Activated T-cell treated with anti-CD3 and anti-CD28 coated beads for 4 hours (primary cell): ENCODE data around the gene TSSC4.
A peak's percentile ranks its signal among the peaks of the same experiment; 100 is the strongest.

Source experiments
- DNase-seq: peaks from one replicate; pipeline ENCODE4 v3.0.0-alpha.2; 2020

TSSC4 gene

DNA sequence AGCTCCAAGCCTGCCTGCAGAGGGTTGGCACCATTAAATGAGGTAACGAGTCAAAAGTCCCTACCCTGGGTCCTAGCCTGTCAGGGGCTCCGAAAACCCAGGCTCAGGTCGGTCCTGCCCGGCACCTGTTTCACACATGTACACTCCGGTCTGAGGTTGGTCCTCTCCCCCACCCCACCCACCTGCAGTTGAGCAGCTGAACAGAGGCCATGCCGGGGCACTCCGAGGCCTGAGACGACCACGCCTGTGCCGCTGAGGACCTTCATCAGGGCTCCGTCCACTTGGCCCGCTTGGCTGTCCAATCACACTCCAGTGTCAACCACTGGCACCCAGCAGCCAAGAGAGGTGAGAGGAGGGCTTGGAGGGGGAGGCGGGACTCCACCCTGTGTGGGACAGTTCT, 1.6 kb downstream of the TSSC4 start:
- DNase-seq: no peak

DNA sequence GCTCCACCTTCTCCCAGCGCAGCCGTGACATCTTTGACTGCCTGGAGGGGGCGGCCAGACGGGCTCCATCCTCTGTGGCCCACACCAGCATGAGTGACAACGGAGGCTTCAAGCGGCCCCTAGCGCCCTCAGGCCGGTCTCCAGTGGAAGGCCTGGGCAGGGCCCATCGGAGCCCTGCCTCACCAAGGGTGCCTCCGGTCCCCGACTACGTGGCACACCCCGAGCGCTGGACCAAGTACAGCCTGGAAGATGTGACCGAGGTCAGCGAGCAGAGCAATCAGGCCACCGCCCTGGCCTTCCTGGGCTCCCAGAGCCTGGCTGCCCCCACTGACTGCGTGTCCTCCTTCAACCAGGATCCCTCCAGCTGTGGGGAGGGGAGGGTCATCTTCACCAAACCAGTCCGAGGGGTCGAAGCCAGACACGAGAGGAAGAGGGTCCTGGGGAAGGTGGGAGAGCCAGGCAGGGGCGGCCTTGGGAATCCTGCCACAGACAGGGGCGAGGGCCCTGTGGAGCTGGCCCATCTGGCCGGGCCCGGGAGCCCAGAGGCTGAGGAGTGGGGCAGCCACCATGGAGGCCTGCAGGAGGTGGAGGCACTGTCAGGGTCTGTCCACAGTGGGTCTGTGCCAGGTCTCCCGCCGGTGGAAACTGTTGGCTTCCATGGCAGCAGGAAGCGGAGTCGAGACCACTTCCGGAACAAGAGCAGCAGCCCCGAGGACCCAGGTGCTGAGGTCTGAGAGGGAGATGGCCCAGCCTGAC, 2.5 kb downstream of the TSSC4 start:
- no peak for DNase-seq

DNA sequence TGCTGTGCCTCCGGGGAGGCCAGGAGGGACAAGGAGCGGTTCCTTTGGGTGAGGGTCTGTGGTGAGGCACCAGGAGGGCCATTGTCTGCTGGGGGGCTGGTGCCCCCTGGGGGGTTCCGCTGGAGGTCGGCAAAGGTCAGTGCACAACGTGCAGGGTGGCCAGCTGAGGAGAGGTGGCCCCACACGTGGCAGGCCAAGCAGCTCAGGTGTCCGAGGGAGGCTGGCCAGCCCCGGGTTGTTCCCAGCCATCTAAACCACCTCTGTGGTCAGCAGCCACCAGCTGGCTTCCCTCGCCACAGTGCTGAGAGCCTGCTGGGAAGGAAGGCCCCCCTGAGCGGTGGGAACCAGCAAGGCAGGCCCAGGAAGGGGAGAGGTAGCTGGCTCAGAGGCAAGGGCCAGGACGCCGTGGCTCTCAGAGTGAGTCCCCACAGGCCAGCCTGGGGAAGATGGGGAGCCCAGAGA, 4.2 kb downstream of the TSSC4 start:
- DNase-seq: no peak

DNA sequence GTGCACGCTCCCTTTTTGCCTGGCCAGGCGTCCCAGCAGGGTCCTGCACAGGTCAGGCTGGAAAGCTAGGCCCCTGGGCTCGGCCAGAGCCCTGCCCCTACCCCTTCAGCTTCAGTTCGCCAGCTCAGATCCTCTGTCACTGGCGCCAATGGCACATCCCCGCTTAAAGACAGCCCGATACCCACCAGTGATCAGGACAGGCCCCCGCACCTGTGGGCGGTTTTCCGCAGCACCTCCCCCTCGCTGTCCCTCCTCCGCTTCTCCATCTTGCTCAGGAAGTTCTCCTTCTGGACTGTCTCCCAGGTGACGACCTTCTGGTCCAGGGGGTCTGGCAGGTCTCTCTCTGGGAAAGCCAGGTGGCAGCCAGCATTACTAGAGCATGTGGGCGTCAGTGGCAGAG, 5.9 kb downstream of the TSSC4 start:
- no peak for DNase-seq

DNA sequence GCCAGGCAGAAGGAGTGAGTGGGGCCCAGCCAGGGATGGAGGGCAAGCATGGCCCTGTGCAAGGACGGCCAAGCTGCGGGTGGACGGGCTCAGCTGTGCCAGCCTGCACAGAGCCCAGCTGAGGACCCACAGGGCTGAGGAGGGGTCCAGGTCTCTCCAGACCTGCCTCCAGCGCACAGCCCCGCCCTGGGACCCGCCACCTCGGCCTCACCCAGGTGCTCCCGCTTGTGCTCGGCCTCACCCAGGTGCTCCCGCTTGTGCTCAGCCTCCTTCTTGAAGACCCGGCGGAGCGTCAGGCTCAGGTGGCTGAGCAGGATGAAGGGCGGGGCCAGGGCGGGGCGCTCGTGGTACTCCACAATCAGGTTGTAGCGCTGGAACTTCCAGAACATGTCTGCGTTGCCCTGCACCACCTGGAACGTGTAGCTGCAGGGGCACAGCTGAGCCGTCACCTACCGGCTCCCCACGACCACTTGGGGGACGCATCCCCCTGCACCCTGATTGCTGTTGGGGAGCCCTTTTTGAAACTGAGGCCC, 6.4 kb downstream of the TSSC4 start:
- DNase-seq: no peak

DNA sequence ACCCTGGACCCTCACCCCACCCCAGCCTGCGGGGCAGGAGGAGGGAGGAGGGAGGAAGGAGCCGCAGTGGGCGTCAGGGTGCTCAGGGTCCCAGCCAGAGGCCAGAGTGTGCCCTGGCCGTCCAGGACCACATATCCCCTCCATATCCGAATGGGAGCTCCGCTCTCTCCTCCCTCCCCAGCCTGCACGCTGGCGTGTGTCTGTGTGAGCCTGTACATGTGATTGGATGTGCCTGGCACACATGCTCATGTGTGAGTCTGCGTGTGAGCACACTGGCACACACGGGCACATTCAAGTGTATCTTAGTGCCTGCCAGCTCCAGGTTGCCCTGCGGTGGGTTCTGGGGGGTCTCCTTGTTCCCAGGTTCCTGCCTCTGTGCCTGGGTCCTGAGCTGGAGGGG, 8.1 kb downstream of the TSSC4 start:
- no peak for DNase-seq

DNA sequence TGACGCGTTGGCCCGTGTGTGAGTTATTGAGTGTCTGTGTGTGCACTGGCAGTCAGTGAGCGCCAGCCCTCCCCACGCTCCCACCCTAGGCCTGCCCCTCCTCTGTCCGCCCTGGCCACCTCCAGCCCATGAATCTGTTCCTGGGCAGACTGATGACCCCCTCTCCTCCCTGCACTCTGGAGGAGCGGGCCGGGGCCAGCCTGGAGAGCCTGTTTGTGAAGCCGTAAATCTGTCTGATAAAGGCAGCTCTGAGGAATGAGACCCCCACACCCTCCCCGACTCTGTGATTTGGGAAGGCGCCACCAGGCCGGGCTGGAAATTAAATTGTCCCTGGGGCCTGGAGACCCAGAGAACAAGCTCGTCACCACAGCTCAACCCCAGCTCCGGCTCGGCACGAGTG, 8.6 kb downstream of the TSSC4 start:
- no peak for DNase-seq

DNA sequence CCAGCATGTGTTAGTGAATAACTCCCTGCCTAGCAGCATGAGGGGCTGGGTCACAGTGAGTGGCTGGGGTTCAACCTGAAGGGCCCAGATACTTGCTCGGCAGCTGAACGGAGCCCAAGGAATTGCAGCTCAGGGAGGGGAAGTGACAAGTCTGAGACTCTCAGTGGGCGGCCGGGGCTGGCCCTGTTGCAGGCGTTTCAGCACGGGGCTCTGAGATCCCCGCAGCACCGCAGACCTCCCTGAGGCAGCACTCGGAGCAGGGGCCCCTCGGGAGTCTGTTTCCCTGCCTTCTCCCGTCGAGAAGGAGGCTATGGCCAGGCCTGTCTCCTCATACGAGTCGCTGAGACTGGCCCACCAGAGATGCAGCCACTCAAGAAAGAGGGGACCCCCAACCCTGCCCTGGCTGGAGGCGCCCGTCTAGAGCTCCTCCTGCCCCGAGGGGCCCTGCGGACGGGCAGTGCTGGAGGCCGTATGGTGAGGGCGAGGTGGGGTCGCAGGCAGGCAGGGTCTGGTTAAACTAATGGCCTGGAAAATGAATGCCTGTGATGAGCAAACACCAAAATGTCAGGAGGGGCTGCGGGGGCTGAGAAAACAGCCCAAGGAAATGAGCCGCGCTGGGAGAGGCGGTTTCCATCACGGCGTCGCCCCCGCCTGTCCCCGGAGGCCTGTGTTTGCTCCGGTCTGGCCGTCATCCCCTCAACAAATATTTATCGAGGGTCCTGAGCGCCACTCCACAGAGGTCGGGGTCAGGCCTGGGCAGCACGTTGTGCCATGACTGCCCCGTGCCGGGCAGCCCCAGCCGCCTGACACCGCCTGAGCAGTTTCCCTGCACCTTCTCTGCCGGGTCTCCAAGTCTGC, 9.3 kb downstream of the TSSC4 start:
- DNase-seq: no peak

DNA sequence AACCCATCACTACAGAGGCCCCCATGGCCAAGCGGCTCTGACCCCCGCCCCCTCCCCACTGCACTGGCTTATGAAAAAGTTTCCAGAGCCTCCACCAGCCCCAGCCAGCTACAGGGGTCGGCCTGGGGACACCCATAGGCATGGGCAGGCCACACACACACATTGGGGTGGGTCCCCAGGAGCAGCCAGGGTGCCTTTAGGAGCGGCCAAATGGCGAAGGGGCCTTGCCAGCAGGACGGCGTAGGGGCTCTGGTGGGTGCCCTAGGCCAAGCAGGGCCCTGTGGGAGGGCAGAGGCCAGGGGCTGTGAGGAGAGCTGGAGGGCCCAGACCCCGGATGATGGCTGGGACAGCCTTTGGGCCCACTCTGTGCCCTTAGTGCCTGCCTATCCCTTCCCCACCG, 10.1 kb downstream of the TSSC4 start:
- no peak for DNase-seq

DNA sequence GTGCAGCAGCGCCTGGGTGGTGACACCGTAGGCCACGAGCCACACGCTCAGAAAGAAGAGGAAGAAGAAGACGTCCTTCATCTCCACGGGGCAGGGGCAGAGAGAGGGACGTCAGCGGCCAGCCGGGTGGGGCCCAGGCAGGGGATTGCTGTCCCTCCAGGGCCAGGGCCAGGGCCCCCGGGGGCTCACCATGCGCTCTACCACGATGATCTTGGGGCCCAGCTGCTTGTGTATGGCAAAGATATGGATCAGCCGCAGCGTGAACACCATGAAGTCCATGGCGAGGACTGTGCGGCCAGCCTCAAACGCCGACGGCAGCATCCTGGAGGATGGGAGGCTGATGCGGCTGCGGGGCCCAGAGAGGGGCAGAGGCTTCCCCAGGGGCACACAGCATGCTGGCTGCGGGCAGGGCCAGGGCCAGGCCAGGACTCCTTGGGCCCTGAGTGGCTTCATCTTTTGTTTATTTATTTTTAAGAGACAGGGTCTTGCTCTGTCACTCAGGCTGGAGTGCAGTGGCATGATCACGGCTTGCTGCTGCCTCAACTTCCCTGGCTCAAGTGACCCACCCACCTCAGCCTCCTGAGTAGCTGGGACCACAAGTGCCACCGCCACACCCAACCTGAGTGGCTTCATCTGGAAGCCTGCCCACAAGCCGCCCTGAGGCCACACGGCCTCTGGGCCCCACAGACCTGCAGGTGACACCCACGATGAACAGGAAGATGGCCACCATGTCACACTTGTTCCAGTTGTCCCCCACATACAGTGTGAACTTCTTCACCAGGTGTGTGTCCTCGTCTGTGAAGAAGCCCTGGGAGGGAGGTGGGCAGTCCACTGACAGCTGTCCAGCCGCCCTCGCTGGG, 11.1 kb downstream of the TSSC4 start:
- no peak for DNase-seq

DNA sequence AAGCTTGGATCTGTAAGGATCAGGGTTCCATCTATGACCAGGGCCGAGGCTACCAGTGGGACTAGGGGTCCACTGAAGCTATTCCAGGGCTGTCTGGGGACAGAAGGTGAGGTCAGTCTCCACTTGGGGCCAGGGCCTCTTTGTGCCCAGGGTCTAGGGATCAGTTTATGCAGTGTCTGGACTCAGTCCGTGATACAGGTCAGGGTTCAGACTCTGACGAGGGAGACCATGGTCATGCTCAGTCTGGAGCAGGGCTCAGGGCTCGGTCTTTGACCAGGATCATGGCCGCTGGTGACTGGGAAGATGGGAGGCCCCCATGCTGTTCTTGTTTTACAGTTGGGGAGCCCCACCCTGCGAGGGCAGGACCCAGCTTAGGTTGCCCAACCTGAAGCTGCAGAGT, 11.8 kb downstream of the TSSC4 start:
- no peak for DNase-seq

DNA sequence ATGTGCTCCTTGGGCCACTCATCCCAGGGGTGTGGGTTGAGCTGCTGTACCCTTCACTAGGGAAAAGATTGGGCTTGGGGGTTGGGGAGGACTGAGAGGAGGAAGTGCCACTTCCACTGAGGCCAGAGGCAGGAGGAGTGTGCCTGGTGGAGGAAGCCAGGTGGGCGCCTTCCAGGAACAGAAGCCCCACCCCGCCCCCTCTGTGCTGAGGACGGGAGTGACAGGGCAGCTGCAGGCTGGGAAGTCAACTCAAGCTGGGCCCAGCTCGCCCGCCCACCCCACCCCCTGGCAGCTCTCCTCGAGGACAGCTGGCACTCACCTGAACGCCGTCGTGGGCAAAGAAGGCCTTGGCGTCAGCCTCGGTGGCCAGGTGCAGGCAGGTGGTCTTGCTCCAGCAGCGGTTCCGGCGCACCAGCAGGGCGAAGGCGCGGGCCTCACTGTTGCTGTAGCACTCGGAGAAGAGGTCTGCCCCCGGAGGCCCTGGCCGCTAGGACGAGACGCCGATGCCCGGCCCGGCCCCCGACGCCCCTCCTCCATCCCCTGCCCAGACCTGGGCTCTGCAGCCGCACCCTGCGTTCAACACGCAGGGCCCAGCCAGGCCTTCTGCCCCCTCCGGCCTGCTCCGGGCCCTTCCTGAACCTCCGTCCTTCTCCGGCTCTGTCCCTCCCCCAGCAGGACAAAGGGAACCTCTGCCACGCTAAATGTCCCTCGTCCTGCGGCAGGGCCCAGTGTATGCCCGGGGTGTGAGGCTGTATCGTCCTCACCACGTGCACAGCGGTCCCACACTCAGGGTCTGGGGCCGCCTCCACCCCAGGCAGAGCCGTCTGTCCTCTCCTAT, 13.4 kb downstream of the TSSC4 start:
- no peak for DNase-seq

DNA sequence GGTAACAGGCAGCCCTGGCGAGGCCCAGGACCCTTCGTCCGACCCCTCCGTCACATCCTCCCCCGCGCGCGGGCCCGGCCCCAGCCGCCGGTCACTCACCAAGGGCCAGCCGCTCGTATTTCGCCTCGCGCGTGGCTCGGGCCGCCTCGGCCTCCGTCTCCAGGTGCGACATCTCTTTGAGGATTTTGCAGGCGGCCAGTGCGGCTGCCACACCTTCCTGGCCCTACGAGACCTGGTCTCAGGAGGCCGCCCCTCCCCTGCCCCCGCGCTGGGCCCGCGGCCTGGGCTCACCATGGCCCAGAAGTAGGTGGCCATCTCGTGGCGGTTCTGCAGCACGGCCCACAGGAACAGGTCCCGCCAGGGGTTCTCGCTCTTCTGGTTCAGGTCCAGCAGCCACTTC, 14.1 kb downstream of the TSSC4 start:
- DNase-seq: no peak

DNA sequence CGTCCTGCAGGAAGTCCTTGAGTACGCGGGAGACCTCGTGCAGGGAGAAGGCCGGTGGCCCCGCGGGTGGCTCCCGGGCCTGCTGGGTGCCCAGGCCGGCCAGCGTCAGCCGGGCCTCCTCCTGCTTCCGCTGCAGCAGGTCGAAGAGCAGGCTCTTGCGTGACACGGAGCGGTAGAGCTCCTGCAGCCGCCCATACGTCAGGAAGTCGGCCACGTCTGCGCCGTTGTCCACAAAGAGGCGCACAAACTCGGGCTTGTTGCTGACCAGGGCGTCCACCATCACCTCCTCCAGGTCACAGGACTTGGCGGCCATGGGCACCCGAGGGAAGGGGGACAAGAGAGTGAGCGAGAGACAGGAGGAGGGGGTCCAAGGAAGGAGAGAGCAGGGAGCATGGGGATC, 14.6 kb downstream of the TSSC4 start:
- DNase-seq: no peak

DNA sequence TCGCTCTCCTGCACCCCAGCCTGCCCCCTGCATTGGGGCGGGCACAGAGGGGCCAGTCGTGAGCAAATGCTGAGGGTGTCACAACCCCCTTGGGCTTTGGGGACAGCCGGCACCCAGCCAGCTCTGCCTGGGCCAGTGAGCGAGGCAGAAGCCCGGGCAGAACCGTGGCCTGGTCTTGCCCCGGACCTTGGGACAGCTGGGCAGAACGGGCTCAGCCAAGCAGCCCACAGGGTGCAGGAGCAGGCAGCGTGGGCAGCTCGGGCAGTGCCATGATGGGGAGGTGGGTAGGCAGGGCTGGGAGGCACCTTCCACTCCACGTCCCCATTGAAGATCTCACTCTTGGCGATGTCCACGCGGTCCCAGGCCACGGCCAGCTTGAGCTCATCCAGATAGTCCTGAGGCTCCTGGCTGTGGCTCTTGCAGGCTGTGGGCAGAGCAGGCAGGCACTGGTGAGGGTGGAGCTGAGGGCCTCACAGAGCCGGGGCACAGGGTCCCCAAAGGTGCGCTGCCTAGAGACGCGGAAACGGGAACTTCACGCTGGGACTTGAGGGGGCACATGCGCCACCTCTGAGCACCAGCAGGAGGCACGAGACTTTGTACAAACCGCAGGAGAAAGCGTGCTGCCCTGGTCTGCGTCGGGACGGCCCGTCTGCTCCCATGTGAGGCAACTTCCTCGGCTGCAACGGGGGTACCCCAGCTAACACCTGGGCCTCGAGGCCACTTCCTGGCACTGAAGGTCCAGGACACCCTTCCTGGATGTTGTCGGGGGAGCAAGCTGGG, 15.2 kb downstream of the TSSC4 start:
- no peak for DNase-seq

DNA sequence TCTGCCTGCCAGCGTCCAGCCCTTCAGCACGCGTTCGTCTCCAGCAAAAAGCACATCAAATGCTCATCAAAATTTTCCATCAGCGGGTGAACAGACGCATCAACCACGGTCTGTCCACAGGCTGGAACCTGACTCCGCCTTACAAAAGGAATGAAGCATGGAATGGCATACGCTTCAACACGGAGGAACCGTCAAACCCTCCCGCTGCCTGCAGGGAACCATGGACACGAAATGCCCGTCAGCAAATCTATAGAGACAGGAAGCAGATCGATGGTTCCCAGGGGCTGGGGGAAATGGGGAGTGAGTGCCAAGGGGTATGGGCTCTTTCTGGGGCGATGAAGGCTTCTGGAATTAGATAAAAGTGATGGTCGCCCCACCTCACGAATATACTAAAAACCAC, 16.2 kb downstream of the TSSC4 start:
- DNase-seq: no peak

DNA sequence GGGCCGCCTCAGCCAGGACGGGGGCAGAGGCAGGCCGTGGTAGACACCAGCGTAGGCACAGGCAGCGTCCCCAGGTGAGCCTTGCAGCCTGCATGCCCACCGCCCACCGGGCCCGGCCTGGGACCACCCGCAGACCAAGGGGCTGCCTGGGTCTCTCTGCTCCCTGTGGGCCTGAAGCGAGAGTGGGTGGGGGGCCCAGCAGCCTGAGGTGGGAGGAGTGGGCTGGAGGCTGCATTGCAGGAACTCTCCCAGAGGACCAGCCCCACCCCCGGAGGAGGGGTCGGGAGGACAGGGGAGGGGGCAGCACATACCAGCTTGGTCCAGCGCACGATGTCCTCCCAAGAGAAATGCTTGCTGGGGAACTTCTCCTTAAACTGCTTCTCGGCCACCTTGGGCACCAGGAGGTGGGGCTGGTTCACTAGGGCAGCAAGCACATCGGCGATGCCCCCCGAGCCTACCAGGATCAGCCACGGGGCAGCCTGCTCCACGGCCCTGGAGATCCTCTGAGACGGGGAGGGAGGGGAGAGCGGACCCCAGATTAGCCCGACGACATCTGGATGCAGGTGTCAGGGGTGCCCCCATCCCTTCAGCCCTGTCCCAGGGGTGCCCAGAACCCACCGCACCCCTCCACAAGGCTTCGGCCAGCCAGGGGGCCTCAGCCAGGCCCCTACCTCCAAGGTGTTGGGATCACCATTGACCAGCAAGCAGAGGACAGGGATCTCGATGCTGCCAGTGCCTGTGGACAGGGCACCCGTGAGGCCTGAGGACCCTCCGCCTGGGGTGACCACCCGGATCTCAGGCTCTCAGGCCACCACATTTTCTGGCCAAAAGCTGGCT, 17.5 kb downstream of the TSSC4 start:
- no peak for DNase-seq

DNA sequence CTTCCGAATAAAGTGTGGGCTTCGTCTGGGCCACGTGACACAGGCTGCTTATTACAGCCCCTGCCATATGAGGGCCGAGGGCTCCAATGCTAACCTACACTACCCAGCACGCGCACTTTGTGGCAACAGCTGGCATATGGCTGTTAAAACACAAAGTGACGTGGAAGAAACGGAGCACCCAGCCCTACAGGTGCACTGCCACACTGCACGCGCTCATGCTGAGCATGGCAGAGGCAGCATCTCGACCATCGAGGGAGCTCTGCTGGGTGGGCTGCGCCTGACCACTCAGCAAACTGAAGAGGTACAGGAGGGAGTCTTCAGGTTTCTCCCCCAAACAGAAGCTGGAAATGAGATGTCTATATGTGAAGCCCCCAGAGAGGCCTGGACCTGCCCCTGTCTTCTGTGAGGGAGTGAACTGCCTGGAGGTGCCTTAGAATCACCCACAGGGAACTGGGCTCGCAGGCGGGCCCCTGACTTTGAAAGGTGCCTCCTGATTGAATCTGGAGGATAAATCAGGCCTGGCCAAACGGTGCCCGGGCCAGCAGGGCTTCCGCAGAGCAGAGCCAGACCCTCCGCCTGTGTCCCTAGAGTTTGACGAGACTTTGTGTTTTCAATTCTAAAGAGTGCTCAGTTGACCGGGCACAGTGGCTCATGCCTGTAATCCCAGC, 18.3 kb downstream of the TSSC4 start:
- no peak for DNase-seq

DNA sequence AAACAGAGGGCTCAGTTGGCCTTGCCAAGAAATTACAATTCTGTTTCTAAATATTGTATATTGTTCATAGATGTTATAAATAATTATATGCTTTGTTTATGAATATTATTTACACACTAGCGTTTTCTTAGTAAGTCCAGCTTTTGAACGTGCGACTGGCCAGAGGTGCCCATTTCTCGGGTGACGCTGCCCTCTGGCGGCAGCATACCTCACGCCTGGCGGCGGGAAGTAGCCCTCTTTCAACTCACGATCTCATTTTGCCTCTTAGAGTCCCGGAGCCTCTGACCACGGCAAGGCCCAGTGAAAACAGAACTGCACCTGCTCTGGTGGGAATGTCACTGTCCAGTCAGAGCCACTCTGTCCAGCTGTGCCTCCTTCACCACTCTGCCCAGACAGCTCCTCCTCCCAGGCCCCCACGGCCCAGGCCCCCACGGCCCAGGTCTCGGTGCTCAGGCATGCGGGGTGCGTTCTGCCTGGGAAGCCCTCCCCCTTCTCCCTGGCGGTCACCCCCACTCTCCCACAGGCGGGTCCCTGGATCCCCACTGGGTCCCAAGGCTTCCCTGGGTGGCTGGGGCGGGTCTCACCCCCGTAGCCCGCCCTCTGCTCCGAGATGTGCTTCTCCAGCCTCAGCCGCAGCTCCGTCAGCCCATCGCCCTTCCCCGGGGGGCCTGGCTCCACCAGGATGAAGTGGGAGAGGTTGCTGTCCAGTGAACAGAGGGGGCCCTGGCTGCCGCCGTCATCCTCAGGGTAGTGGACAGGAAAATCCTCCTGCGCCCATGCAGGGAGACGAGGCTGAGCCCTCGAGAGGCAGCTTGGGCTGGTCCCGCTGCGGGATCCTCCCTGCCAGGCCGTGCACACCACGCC, 19.3 kb downstream of the TSSC4 start:
- DNase-seq: peak; percentile 36
